ENCODE data around the gene MCHR1. TPM values are rescaled to one million over a fixed set of nuclear protein-coding genes. Genes with fewer than 3 reads are reported as not detected.
A peak's percentile ranks its signal among the peaks of the same experiment; 100 is the strongest.

MCHR1 gene
- total RNA-seq, 1 donor from 2014 or later, result 0.63 TPM

- no peaks in the 10 kb centered on the region for H3K36me3 ChIP-seq (ENCODE audit: control insufficient read depth, insufficient read depth, low read length)
- no peak overlapping the region for H3K4me3 ChIP-seq (ENCODE audit: low read depth, low read length)
- no peak for DNase-seq (ENCODE audit: low read depth)
- TF ChIP-seq CTCF (IDR thresholded peaks at IDR 0.05; ENCODE audit: insufficient read depth, low read length, poor library complexity, severe bottlenecking), result no peak
- no peaks in the 10 kb centered on the region for H3K27me3 ChIP-seq (ENCODE audit: control insufficient read depth, insufficient read depth, low read length)
These were observed 37.0 kb upstream of the MCHR1 start for GRCh38 chr22:40642316-40642715.

GRCh38 chr22:40645579-40646197, 33.6 kb upstream of the MCHR1 start:
- Histone ChIP-seq H3K4me3 (ENCODE audit: low read depth, low read length) (no peak overlapping the region), H3K27me3 (ENCODE audit: control insufficient read depth, insufficient read depth, low read length) (no peaks in the 10 kb centered on the region), H3K36me3 (ENCODE audit: control insufficient read depth, insufficient read depth, low read length) (no peaks in the 10 kb centered on the region)
- DNase-seq (ENCODE audit: low read depth), result no peak
- no peak for TF ChIP-seq CTCF (IDR thresholded peaks at IDR 0.05; ENCODE audit: insufficient read depth, low read length, poor library complexity, severe bottlenecking)

- no peaks in the 10 kb centered on the region for H3K27me3 ChIP-seq (ENCODE audit: control insufficient read depth, insufficient read depth, low read length)
- no peak overlapping the region for H3K4me3 ChIP-seq (ENCODE audit: low read depth, low read length)
- H3K36me3 ChIP-seq (ENCODE audit: control insufficient read depth, insufficient read depth, low read length), result no peaks in the 10 kb centered on the region
- DNase-seq (ENCODE audit: low read depth), result no peak
- TF ChIP-seq CTCF (IDR thresholded peaks at IDR 0.05; ENCODE audit: insufficient read depth, low read length, poor library complexity, severe bottlenecking), result no peak
These were observed 30.9 kb upstream of the MCHR1 start for GRCh38 chr22:40648386-40648785.

GRCh38 chr22:40651057-40651456, 28.2 kb upstream of the MCHR1 start:
- no peak overlapping the region for H3K4me3 ChIP-seq (ENCODE audit: low read depth, low read length)
- no peaks in the 10 kb centered on the region for H3K27me3 ChIP-seq (ENCODE audit: control insufficient read depth, insufficient read depth, low read length)
- DNase-seq (ENCODE audit: low read depth), result no peak
- H3K36me3 ChIP-seq (ENCODE audit: control insufficient read depth, insufficient read depth, low read length), result no peaks in the 10 kb centered on the region
- TF ChIP-seq CTCF (IDR thresholded peaks at IDR 0.05; ENCODE audit: insufficient read depth, low read length, poor library complexity, severe bottlenecking), result no peak

- no peaks in the 10 kb centered on the region for H3K27me3 ChIP-seq (ENCODE audit: control insufficient read depth, insufficient read depth, low read length)
- H3K36me3 ChIP-seq (ENCODE audit: control insufficient read depth, insufficient read depth, low read length), result no peaks in the 10 kb centered on the region
- no peak for TF ChIP-seq CTCF (IDR thresholded peaks at IDR 0.05; ENCODE audit: insufficient read depth, low read length, poor library complexity, severe bottlenecking)
- peak overlapping the region; percentile 64 for H3K4me3 ChIP-seq (ENCODE audit: low read depth, low read length)
- DNase-seq (ENCODE audit: low read depth), result peak; percentile 98
These were observed 27.5 kb upstream of the MCHR1 start for GRCh38 chr22:40651563-40652501.
